Lung (tissue), 12 donors: Measurements from ENCODE around the gene CRYBA1. TPM values are rescaled to one million over a fixed set of nuclear protein-coding genes. Genes with fewer than 3 reads are reported as not detected.

ENCODE experiments used
- ATAC-seq: fragments of 200-7000 bp; cut with Tn5 transposase; one replicate; pipeline ENCODE4 v1.9.1; 2020; ENCODE audit warnings: moderate number of reproducible peaks; ENCODE audit not compliant: insufficient read depth, low FRiP score
- DNase-seq, 3 donors: peaks; one replicate each; pipeline ENCODE4 v3.0.0-alpha.2; 2013 to 2017
- H3K27ac ChIP-seq, 2 donors: one replicate each; pipeline ENCODE4 v1.5.1; 2013; ENCODE audit warnings: mild to moderate bottlenecking in 2 of 2, moderate library complexity in 2 of 2, control low read depth in 1 of 2, inconsistent platforms in 1 of 2, low read depth in 1 of 2, low read length in 1 of 2
- H3K27me3 ChIP-seq, 3 donors: one replicate each; pipeline ENCODE4 v1.5.1; 2013; ENCODE audit warnings: low read length in 2 of 3; ENCODE audit not compliant: control insufficient read depth in 3 of 3, insufficient read depth in 3 of 3
- H3K36me3 ChIP-seq, 4 donors: one replicate each; pipeline ENCODE4 v1.5.1; 2013; ENCODE audit warnings: low read length in 4 of 4, mild to moderate bottlenecking in 1 of 4, moderate library complexity in 1 of 4; ENCODE audit not compliant: control insufficient read depth in 4 of 4, insufficient read depth in 4 of 4
- H3K4me1 ChIP-seq, 5 donors: one replicate each; pipeline ENCODE4 v1.5.1; 2013; ENCODE audit warnings: low read length in 5 of 5, mild to moderate bottlenecking in 2 of 5, moderate library complexity in 1 of 5; ENCODE audit not compliant: control insufficient read depth in 5 of 5, insufficient read depth in 5 of 5
- H3K4me3 ChIP-seq: one replicate; pipeline ENCODE4 v1.5.1; 2013; ENCODE audit warnings: mild to moderate bottlenecking, control low read depth, moderate library complexity
- H3K9ac ChIP-seq, 2 donors: one replicate each; pipeline ENCODE4 v1.5.1; 2013; ENCODE audit warnings: low read length in 2 of 2, control low read depth in 1 of 2; ENCODE audit not compliant: insufficient read depth in 1 of 2
- H3K9me3 ChIP-seq, 4 donors: one replicate each; pipeline ENCODE4 v1.5.1; 2013; ENCODE audit warnings: low read length in 3 of 4, mild to moderate bottlenecking in 1 of 4, moderate library complexity in 1 of 4; ENCODE audit not compliant: control insufficient read depth in 4 of 4, insufficient read depth in 3 of 4
- CTCF ChIP-seq: IDR thresholded peaks from 2 replicates; pipeline ENCODE4 v1.5.1; 2012; ENCODE audit warnings: mild to moderate bottlenecking; ENCODE audit errors: control extremely low read depth, extremely low read depth
- WGBS, 2 donors: extraction: QIAGEN DNeasy Blood & Tissue Kit; methylation state at CpG; one replicate each; pipeline ENCODE4 v1.1.7; 2013; 5-methylcytosine and 5-hydroxymethylcytosine counted together
- polyA plus RNA-seq, 2 donors: library from polyadenylated mRNA; stranded (reverse); fragments of 200-250 nt; gene quantifications; one replicate each; pipeline ENCODE4 v1.2.1, GENCODE V29; 2013
- total RNA-seq, 2 donors: library from RNA; depleted of rRNA in 1 of 2; stranded (reverse); fragments of >200 nt in 1 of 2; gene quantifications; one replicate each; pipeline ENCODE4 v1.2.1, GENCODE V29; 2014 to 2021
- donor health status: control.
- donor health status: control.
- donor health status: Bipolar disorder and iron deficiency.
- donor health status: healthy.
- donor health status: DM: yes; HTN: yes; CAD: no.

CRYBA1 gene
- total and polyA plus RNA-seq, 4 donors = not detected

- no peaks in the 10 kb centered on the region for H3K9me3 ChIP-seq
- WGBS, 2 donors = 0% methylated on average over 33 to 54 of the region's 54 CpGs
- H3K27ac ChIP-seq = peak overlapping the region; percentile 99
- peaks cover 0 to 5% (median 2%) of the 10 kb centered on the region in 4 donors for H3K36me3 ChIP-seq
- DNase-seq = peak; percentile 66 to 75 (median 66)
- TF ChIP-seq CTCF = no peak
- H3K4me1 ChIP-seq = peaks cover 4 to 25% (median 12%) of the 10 kb centered on the region in 5 donors
- peak overlapping the region; percentile 99 for H3K4me3 ChIP-seq
- peak overlapping the region; percentile 72 to 88 for H3K9ac ChIP-seq
- H3K27me3 ChIP-seq = no peaks in the 10 kb centered on the region
- peak; percentile 11 for ATAC-seq
Measured at GRCh38 chr17:29292992-29293889, 46.6 kb downstream of the CRYBA1 start.

GRCh38 chr17:29293890-29294579 lies 47.4 kb downstream of the CRYBA1 start, which contains the start of gene NUFIP2:
TSS of gene NUFIP2 (minus strand) at chr17:29294148. CDS start at chr17:29294059, 89 bp downstream.
- H3K36me3 ChIP-seq = peaks cover 0 to 4% (median 1%) of the 10 kb centered on the region in 4 donors
- 0% methylated on average over 31 of the region's 31 CpGs for WGBS, 2 donors
- peaks cover under 1 to 25% (median 7%) of the 10 kb centered on the region in 5 donors for H3K4me1 ChIP-seq
- DNase-seq = peak; percentile 99 to 100 (median 100)
- H3K27me3 ChIP-seq = no peaks in the 10 kb centered on the region
- no peak for TF ChIP-seq CTCF
- H3K9me3 ChIP-seq = no peaks in the 10 kb centered on the region
- H3K4me3 ChIP-seq = peak within 1 kb of the TSS; percentile 99
- H3K27ac ChIP-seq = peak within 1 kb of the TSS; percentile 99
- peak within 1 kb of the TSS; percentile 75 to 93 for H3K9ac ChIP-seq
- peak; percentile 90 for ATAC-seq

- DNase-seq (no peak), ATAC-seq (no peak)
- Histone ChIP-seq H3K4me1 (peaks cover 0 to 25% (median 7%) of the 10 kb centered on the region in 5 donors), H3K27ac (peak overlapping the region; percentile 93 to 96), H3K27me3 (no peaks in the 10 kb centered on the region), H3K4me3 (no peak overlapping the region), H3K9ac (peak overlapping the region; percentile 75 to 93), H3K9me3 (no peaks in the 10 kb centered on the region), H3K36me3 (peaks cover 0 to 4% (median 1%) of the 10 kb centered on the region in 4 donors)
- no peak for TF ChIP-seq CTCF
- 0% methylated on average over 2 of the region's 2 CpGs for WGBS, 2 donors
Measured at GRCh38 chr17:29294580-29294900, 47.9 kb downstream of the CRYBA1 start.
